ENCODE data around the gene OR10H4.
"Not testable (repeated sequence)": the region's sequence is repeated elsewhere in the genome, so short reads cannot be mapped to it uniquely, and the experiment has no call there.

OR10H4 gene

DNA sequence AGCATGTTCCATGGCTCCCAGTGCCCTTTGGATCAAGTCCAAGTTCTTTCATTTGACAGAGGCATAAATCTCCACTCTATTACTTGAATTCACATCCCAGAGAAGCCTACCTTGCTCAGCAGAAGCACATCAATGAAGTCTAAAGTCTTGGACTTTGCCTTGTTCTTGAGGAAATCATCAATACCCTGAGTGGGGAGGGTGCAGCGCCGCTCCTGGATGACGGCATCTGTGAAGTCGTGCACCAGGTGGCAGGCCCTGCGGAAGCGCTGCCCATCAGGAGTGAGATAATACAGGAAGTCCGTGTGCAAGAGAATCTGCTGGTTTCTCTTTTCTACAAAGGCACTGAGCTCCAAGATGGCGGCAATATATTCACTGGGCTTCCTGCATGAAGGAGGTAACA, 25.1 kb upstream of the OR10H4 start:
- DNase-seq = no peak
- no peaks in the 10 kb centered on the region for H3K27me3 Mint-ChIP-seq (ENCODE audit: low read depth, poor library complexity)
- TF ChIP-seq CTCF (IDR thresholded peaks at IDR 0.05) = no peak
- no peaks in the 10 kb centered on the region for H3K36me3 Mint-ChIP-seq (ENCODE audit: low read depth)
- H3K4me3 Mint-ChIP-seq = no peak overlapping the region
- no peak overlapping the region for H3K27ac Mint-ChIP-seq
- H3K9me3 Mint-ChIP-seq = peaks cover 88% of the 10 kb centered on the region
- H3K4me1 Mint-ChIP-seq = no peaks in the 10 kb centered on the region

- Mint-ChIP-seq H3K27ac (no peak overlapping the region), H3K27me3 (ENCODE audit: low read depth, poor library complexity) (peaks cover 5% of the 10 kb centered on the region), H3K36me3 (ENCODE audit: low read depth) (no peaks in the 10 kb centered on the region), H3K4me1 (no peaks in the 10 kb centered on the region), H3K9me3 (peaks cover 95% of the 10 kb centered on the region), H3K4me3 (no peak overlapping the region)
- no peak for DNase-seq
- TF ChIP-seq CTCF (IDR thresholded peaks at IDR 0.05) = no peak
Observed at GRCh38 chr19:15926484-15926883, 22.3 kb upstream of the OR10H4 start.

- no peak for DNase-seq
- no peaks in the 10 kb centered on the region for H3K4me1 Mint-ChIP-seq
- H3K36me3 Mint-ChIP-seq (ENCODE audit: low read depth) = no peaks in the 10 kb centered on the region
- H3K27me3 Mint-ChIP-seq (ENCODE audit: low read depth, poor library complexity) = peaks cover 5% of the 10 kb centered on the region
- H3K27ac Mint-ChIP-seq = no peak overlapping the region
- no peak for TF ChIP-seq CTCF (IDR thresholded peaks at IDR 0.05)
- no peak overlapping the region for H3K4me3 Mint-ChIP-seq
- H3K9me3 Mint-ChIP-seq = peaks cover 79% of the 10 kb centered on the region
Observed at GRCh38 chr19:15928321-15928720, 20.5 kb upstream of the OR10H4 start.

GRCh38 chr19:15933761-15934331, 15.0 kb upstream of the OR10H4 start:
- H3K27ac Mint-ChIP-seq; H3K4me3 Mint-ChIP-seq; H3K36me3 Mint-ChIP-seq (ENCODE audit: low read depth); H3K27me3 Mint-ChIP-seq (ENCODE audit: low read depth, poor library complexity); DNase-seq; H3K4me1 Mint-ChIP-seq: not testable (repeated sequence)
- H3K9me3 Mint-ChIP-seq = peaks cover 73% of the 10 kb centered on the region

- Mint-ChIP-seq H3K4me1 (no peaks in the 10 kb centered on the region), H3K27ac (no peak within 1 kb of the TSS), H3K4me3 (no peak within 1 kb of the TSS), H3K36me3 (ENCODE audit: low read depth) (no peaks in the 10 kb centered on the region), H3K9me3 (peaks cover 68% of the 10 kb centered on the region), H3K27me3 (ENCODE audit: low read depth, poor library complexity) (peaks cover 3% of the 10 kb centered on the region)
- no peak for TF ChIP-seq CTCF (IDR thresholded peaks at IDR 0.05)
- no peak for DNase-seq
Observed at GRCh38 chr19:15934332-15935078, 14.3 kb upstream of the OR10H4 start, which contains the start of gene CYP4F11. Gene CYP4F11, minus strand, starts transcription at chr19:15934529. Its CDS starts 121 bp downstream, at chr19:15934408.

DNA sequence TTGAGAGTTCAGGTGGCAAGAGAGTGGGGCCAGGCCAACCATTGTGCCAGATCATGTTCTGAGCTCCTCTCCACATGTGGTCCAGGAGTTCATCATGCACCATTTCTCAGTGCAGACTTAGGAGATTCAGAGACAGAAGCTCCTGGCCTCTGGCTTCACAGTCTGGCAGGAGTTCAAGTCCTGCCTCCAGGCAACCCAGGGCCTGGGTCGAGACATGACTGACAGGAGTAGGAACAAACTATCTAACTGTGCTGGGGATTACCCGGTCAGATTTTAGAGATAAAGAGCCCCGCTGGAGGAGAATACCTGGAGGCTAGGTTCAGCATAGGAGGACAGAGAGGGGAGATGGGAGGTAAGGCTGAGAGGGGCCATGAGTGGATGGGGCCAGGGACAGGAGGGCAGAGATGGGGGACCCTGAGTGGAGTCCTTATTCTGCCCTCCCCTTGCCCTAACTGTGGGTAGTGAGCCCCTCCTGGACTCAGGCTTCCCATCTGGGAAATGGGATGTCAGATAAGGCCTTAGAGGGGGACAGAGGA, 13.6 kb upstream of the OR10H4 start:
- H3K27me3 Mint-ChIP-seq (ENCODE audit: low read depth, poor library complexity) = peaks cover 3% of the 10 kb centered on the region
- no peaks in the 10 kb centered on the region for H3K4me1 Mint-ChIP-seq
- no peak overlapping the region for H3K4me3 Mint-ChIP-seq
- H3K9me3 Mint-ChIP-seq = peaks cover 68% of the 10 kb centered on the region
- TF ChIP-seq CTCF (IDR thresholded peaks at IDR 0.05) = no peak
- DNase-seq = no peak
- no peaks in the 10 kb centered on the region for H3K36me3 Mint-ChIP-seq (ENCODE audit: low read depth)
- no peak overlapping the region for H3K27ac Mint-ChIP-seq
